HK-2 (cell line): ENCODE results near the gene TLK1.
"Not testable (repeated sequence)": the region's sequence is repeated elsewhere in the genome, so short reads cannot be mapped to it uniquely, and the experiment has no call there.

Source experiments
- DNase-seq: peaks from one replicate; pipeline ENCODE4 v3.0.0-alpha.2; 2018; ENCODE audit not compliant: unreplicated experiment

TLK1 gene

GRCh38 chr2:171169839-171170238 lies 9.1 kb upstream of the TLK1 start:
- DNase-seq, result no peak

- DNase-seq, result no peak
Measured at GRCh38 chr2:171169333-171169732, 8.6 kb upstream of the TLK1 start.

GRCh38 chr2:171167352-171167997 lies 6.8 kb upstream of the TLK1 start:
- no peak for DNase-seq

GRCh38 chr2:171166328-171166983 lies 5.8 kb upstream of the TLK1 start:
- no peak for DNase-seq

- no peak for DNase-seq
Measured at GRCh38 chr2:171165967-171166327, 5.3 kb upstream of the TLK1 start.

GRCh38 chr2:171163261-171163660 lies 2.6 kb upstream of the TLK1 start:
- DNase-seq, result no peak

- DNase-seq, result not testable (repeated sequence)
Measured at GRCh38 chr2:171162522-171163197, 2.0 kb upstream of the TLK1 start.

- DNase-seq, result peak; percentile 73
Measured at GRCh38 chr2:171160956-171161740, 455 bp upstream of the TLK1 start.

GRCh38 chr2:171159372-171160118 lies 1.1 kb downstream of the TLK1 start:
- peak; percentile 57 for DNase-seq

GRCh38 chr2:171158790-171159371 lies 1.8 kb downstream of the TLK1 start:
- DNase-seq, result no peak

GRCh38 chr2:171158036-171158789 lies 2.5 kb downstream of the TLK1 start:
- DNase-seq, result no peak

GRCh38 chr2:171157109-171157500 lies 3.6 kb downstream of the TLK1 start:
- DNase-seq, result no peak

GRCh38 chr2:171154348-171154747 lies 6.3 kb downstream of the TLK1 start:
- no peak for DNase-seq

- no peak for DNase-seq
Measured at GRCh38 chr2:171150694-171151285, 9.9 kb downstream of the TLK1 start.

- no peak for DNase-seq
Measured at GRCh38 chr2:171149986-171150693, 10.6 kb downstream of the TLK1 start.

- no peak for DNase-seq
Measured at GRCh38 chr2:171149171-171149938, 11.3 kb downstream of the TLK1 start.

GRCh38 chr2:171147081-171147480 lies 13.6 kb downstream of the TLK1 start:
- DNase-seq, result no peak

- no peak for DNase-seq
Measured at GRCh38 chr2:171146633-171147032, 14.1 kb downstream of the TLK1 start.

GRCh38 chr2:171146071-171146470 lies 14.6 kb downstream of the TLK1 start:
- no peak for DNase-seq
